NOMO-1 treated with DMSO at 0.1 percent for 48 hours (cell line): Measurements from ENCODE around the gene EXOC4.
A peak's percentile ranks its signal among the peaks of the same experiment; 100 is the strongest.

ENCODE experiments used
- DNase-seq: peaks from one replicate; lab custom pipeline; 2025; ENCODE audit not compliant: unreplicated experiment; lab: John Stamatoyannopoulos, UW

EXOC4 gene

GRCh38 chr7:133662276-133662675 lies 409.4 kb downstream of the EXOC4 start:
- no peak for DNase-seq

GRCh38 chr7:133662830-133663229 lies 410.0 kb downstream of the EXOC4 start:
- DNase-seq: no peak

DNA sequence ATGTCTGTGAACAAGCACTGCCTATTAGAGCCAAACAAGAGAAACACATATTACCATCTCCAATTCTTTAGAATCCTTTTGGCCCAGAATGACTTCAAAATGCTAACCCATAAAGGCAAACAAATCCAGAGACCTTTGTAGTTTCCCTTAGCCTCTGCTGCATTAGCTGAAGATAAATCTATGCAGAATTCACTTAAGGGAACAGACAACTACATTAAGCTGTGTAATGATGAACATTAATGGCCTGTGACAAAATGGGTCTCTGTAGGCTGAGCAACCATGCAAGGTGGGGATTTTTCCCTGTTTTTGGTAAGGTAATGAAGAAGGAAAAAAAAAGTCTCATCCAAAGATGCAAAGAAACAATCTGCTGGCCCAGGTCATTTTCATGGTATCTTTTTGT lies 411.6 kb downstream of the EXOC4 start:
- DNase-seq: no peak

DNA sequence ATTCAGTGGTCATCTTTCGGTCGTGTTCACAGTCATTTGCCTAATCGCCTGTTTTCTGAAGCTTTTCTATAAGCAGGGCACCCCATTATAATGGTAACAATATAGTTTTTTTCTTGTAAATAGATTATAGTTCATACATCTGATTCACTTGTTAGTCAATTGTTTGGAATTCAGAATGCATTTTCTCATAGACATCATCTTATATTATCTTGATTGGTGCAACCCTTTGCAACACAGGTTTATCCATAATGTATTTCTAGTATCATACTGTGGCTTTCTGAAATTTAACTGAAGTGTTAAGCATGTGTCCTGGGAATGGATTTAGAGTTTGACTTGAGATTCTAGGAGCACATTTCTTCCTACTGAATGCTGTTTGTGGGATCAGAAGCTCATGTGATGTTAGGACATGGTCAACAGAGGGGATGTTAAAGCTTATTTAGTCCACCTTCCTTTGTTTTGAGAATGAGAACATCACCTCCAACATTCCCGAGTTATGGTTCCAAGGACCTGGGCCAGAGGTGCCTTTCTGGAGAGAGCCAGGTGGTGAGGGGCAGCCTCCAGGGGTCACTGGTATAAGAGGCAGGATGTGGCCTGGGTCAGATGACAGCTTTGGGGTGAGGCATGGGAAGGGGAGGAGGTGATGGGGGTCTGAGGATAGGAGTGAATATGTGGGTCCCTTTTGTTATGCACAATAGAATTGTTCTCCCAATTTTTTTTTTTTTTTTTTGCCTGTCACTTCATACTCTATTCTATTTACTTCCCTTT lies 415.6 kb downstream of the EXOC4 start:
- no peak for DNase-seq

DNA sequence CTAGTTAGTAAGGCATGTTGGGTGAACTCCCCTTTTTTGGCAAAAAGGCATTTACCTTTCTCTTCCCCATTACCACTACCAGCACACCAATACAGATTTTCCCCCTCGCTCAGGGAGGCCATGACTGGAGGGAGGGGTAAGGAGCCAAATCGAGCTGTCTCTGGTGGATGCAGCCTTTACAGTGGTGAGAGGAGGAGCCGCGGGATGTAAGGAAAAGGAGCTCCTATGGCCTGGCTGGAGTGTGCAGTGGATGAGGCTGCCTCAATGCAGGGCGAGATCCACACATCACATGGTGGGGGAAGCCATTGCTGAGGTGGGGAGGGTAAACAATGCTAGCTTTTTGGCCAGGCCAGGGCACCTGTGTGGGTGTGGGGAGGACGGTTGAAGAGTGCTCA lies 416.2 kb downstream of the EXOC4 start:
- DNase-seq: no peak

DNA sequence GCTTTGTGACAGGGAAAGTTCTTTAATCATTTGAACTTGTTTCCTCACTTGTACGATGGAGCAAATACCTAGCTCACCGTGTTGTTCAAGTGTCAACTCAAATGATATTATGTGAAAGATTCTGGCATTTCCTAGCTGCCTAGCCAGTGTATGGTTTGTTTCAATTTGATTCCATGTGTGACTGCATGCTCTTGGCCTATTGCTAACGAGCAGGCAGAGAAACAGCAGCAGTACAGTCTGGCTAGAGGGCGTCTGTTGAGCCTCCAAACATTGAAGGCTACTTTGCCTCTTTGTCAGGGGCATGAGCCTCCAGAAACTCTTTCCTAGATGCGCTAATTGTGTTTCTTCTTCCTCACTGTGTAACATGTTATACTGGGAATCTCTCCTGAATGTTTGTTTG lies 417.4 kb downstream of the EXOC4 start:
- no peak for DNase-seq

DNA sequence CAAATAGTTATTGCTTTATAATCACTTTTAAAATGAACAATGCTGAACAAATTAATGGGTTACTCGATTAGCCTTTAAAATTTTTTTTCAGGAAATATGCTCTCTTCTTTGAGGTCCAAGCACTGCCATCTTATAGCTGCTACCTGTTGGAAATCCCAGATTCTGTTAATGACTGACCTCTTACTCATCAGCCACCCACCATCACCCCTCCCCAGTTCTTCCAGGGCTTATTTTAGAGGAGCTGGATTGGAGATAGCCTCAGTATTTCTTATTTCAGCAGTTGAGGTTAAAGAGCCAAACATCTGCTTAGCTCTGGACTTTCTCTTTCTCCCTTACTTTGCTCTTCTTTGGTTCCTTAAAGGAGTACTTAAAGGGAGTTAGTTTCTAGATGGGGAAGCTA lies 420.0 kb downstream of the EXOC4 start:
- DNase-seq: peak; percentile 5

- DNase-seq: no peak
Measured at GRCh38 chr7:133674079-133674763, 421.3 kb downstream of the EXOC4 start.

GRCh38 chr7:133675510-133676218 lies 422.8 kb downstream of the EXOC4 start:
- peak; percentile 39 for DNase-seq

- DNase-seq: no peak
Measured at GRCh38 chr7:133676805-133677370, 424.0 kb downstream of the EXOC4 start.

GRCh38 chr7:133678137-133678814 lies 425.4 kb downstream of the EXOC4 start:
- no peak for DNase-seq

DNA sequence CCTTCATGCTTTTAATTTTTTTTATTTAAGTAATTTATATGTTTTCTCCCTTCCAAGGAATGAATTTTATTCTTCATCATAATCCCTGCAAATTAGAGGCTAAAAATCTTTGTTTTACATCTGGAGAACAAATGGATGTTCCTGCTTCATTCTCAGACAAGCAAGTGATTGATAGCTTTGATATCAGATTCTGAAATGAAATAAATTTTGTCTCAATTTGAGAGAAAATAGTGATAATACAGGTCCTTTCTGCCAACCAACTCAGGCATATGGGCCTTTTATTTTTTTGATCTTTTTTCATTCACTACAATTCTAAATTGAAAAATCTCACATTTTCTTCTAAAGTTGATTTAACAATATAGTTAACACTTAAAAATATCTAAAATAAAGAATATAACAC lies 427.1 kb downstream of the EXOC4 start:
- DNase-seq: no peak

- DNase-seq: no peak
Measured at GRCh38 chr7:133681529-133681928, 428.7 kb downstream of the EXOC4 start.

DNA sequence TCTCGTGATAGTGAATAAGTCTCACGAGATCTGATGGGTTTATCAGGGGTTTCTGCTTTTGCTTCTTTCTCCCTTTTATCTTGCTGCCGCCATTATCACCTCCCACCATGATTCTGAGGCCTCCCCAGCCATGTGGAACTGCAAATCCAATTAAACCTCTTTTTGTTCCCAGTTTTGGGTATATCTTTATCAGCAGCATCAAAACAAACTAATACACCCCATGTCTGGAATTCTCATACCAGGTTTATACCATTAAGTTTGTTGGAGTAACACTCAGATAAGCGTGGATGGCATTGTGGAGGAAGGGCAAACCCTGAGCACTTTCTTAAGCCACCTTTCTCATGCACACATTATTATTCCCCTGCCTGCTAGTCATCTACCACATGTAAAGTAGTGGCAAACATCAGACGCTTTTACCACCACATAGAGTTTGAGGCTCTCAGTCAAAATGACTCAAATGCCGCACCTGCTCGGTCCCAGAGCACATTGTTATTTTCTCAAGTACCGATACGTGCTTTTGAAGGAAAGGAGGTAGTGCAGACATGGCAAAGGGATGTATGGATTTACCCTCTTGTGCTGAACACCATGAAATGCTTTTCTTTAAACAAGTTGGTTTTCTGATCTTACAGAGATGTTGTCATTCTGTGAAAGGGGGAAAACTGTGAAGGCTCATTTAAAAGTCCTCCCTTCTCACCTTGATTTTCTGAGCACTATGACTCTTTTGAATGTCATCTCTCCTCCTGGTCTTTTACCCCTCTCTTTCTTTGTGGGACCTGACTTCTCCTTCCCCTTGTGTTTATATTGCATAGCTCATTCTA lies 429.7 kb downstream of the EXOC4 start:
- DNase-seq: no peak

- DNase-seq: no peak
Measured at GRCh38 chr7:133683182-133683454, 430.2 kb downstream of the EXOC4 start.

GRCh38 chr7:133688483-133689239 lies 435.8 kb downstream of the EXOC4 start:
- peak; percentile 79 for DNase-seq

- no peak for DNase-seq
Measured at GRCh38 chr7:133690740-133691139, 437.9 kb downstream of the EXOC4 start.

GRCh38 chr7:133691727-133692610 lies 439.1 kb downstream of the EXOC4 start:
- no peak for DNase-seq

DNA sequence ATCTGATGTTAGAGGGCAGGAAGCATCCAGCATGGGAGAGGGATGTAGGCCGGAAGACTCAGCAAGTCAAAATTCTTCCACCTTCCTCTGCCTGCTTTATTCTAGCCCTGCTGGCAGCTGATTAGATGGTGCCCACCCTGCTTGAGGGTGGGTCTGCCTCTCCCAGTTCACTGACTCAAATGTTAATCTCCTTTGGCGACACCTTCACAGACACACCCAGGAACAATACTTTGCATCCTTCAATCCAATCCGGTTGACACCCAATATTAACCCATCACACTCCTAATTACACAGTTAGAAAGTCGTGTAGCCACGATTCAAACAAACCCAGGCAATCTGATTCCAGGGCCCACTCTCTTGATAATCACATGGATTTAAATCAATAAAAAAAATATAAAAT lies 440.4 kb downstream of the EXOC4 start:
- DNase-seq: no peak
